ENCODE measurements around the gene SZT2. TPM values are rescaled to one million over a fixed set of nuclear protein-coding genes. Genes with fewer than 3 reads are reported as not detected.

The SZT2 gene
- total and polyA plus RNA-seq, 2 of the 13 experiments (the other 11 are each of a cell fraction or from before 2014, with no cell fraction given) = 8.0 to 8.8 TPM

DNA sequence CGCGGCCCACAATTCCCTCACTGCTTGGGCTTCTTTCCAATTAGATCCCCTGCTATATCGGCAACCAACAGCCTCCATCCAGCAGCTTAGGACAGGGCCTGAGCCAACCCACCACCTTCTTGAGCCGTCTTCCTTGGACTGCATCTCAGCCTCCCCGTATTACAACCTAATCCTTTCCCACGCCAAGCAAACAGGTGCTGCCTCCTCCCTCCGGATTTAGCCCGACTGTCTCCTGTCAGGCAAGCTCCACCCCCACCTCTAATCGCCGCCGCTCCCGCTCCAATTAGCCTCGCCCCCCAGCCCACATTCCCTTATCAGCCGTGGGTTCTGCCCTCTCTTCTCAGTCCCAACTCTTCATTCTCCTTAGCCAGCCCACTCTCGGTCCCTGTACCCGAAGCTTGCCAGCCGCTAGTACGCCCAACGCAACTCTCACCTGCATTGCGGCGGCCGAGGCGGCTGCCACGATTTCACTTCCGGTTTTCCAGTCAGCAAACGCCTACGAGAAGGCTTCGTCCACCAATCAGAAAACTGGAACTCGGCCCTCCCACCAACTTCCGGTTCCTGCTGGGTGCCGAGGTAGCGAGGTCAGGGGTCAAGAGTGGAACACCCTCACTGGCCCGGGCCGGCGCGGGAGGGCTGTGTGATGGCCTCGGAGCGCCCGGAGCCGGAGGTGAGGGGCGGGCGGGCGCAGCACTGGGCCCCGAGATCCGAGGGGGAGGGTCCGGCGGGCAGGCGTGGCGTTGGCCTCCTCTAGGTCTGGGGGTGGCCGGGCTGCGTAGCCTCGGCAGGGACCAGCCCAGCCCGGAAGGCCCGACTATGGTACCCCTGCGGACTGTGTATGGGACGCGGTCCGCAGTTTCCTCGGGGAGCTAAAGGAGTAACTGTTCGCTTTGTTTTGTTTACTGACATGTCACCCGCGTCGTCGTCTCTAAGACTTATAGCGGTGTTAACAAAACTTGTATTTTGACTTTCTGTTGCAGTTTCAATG lies at the start of gene SZT2, which contains the start of gene MED8 (continued):
- TF ChIP-seq ZNF546 (CRISPR knock-in tag; conservative IDR thresholded peaks at IDR 0.05) (0 out of 2 replicates have a peak, but pooled peaks have one; percentile 32), BRD4 (CRISPR knock-in tag; IDR thresholded peaks at IDR 0.05) (peak; percentile 48; the same call in 1 of the 2 replicates), MED8 (CRISPR knock-in tag; IDR thresholded peaks at IDR 0.05; ENCODE audit: insufficient replicate concordance) (peak; percentile 72), MEIS1 (CRISPR knock-in tag; IDR thresholded peaks at IDR 0.05; ENCODE audit: borderline replicate concordance) (no peak), BHLHE40 (IDR thresholded peaks at IDR 0.05; ENCODE audit: low read length) (no peak), ZKSCAN5 (CRISPR knock-in tag; IDR thresholded peaks at IDR 0.05) (no peak), ZNF570 (CRISPR knock-in tag; IDR thresholded peaks at IDR 0.05; ENCODE audit: borderline replicate concordance) (no peak), ZNF263 (CRISPR knock-in tag; IDR thresholded peaks at IDR 0.05) (no peak), IKZF1 (IDR thresholded peaks at IDR 0.05) (no peak), NFYB (CRISPR knock-in tag; IDR thresholded peaks at IDR 0.05) (peak; percentile 93), NRL (CRISPR knock-in tag; IDR thresholded peaks at IDR 0.05; ENCODE audit: borderline replicate concordance) (peak; percentile 85; the same call in 1 of the 2 replicates), KAT7 (CRISPR knock-in tag; IDR thresholded peaks at IDR 0.05; ENCODE audit: borderline replicate concordance) (peak; percentile 71; the same call in 1 of the 2 replicates), FLYWCH1 (CRISPR knock-in tag; IDR thresholded peaks at IDR 0.05) (no peak), SAFB2 (CRISPR knock-in tag; IDR thresholded peaks at IDR 0.05; ENCODE audit: borderline replicate concordance, low read depth) (no peak; the same call in 1 of the 2 replicates)
- TF ChIP-seq, protein P1, sequence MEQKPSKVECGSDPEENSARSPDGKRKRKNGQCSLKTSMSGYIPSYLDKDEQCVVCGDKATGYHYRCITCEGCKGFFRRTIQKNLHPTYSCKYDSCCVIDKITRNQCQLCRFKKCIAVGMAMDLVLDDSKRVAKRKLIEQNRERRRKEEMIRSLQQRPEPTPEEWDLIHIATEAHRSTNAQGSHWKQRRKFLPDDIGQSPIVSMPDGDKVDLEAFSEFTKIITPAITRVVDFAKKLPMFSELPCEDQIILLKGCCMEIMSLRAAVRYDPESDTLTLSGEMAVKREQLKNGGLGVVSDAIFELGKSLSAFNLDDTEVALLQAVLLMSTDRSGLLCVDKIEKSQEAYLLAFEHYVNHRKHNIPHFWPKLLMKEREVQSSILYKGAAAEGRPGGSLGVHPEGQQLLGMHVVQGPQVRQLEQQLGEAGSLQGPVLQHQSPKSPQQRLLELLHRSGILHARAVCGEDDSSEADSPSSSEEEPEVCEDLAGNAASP (CRISPR knock-in tag; IDR thresholded peaks at IDR 0.05; ENCODE audit: borderline replicate concordance) = no peak
- TF ChIP-seq, protein P2, sequence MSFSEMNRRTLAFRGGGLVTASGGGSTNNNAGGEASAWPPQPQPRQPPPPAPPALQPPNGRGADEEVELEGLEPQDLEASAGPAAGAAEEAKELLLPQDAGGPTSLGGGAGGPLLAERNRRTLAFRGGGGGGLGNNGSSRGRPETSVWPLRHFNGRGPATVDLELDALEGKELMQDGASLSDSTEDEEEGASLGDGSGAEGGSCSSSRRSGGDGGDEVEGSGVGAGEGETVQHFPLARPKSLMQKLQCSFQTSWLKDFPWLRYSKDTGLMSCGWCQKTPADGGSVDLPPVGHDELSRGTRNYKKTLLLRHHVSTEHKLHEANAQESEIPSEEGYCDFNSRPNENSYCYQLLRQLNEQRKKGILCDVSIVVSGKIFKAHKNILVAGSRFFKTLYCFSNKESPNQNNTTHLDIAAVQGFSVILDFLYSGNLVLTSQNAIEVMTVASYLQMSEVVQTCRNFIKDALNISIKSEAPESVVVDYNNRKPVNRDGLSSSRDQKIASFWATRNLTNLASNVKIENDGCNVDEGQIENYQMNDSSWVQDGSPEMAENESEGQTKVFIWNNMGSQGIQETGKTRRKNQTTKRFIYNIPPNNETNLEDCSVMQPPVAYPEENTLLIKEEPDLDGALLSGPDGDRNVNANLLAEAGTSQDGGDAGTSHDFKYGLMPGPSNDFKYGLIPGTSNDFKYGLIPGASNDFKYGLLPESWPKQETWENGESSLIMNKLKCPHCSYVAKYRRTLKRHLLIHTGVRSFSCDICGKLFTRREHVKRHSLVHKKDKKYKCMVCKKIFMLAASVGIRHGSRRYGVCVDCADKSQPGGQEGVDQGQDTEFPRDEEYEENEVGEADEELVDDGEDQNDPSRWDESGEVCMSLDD (CRISPR knock-in tag; IDR thresholded peaks at IDR 0.05; ENCODE audit: borderline replicate concordance) = no peak
- TF ChIP-seq, protein P3, sequence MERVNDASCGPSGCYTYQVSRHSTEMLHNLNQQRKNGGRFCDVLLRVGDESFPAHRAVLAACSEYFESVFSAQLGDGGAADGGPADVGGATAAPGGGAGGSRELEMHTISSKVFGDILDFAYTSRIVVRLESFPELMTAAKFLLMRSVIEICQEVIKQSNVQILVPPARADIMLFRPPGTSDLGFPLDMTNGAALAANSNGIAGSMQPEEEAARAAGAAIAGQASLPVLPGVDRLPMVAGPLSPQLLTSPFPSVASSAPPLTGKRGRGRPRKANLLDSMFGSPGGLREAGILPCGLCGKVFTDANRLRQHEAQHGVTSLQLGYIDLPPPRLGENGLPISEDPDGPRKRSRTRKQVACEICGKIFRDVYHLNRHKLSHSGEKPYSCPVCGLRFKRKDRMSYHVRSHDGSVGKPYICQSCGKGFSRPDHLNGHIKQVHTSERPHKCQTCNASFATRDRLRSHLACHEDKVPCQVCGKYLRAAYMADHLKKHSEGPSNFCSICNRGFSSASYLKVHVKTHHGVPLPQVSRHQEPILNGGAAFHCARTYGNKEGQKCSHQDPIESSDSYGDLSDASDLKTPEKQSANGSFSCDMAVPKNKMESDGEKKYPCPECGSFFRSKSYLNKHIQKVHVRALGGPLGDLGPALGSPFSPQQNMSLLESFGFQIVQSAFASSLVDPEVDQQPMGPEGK (CRISPR knock-in tag; IDR thresholded peaks at IDR 0.05) = peak; percentile 73
- TF ChIP-seq, protein P4, sequence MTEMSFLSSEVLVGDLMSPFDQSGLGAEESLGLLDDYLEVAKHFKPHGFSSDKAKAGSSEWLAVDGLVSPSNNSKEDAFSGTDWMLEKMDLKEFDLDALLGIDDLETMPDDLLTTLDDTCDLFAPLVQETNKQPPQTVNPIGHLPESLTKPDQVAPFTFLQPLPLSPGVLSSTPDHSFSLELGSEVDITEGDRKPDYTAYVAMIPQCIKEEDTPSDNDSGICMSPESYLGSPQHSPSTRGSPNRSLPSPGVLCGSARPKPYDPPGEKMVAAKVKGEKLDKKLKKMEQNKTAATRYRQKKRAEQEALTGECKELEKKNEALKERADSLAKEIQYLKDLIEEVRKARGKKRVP (CRISPR knock-in tag; IDR thresholded peaks at IDR 0.05) = peak in 1 of 2 experiments; percentile 96; a peak in 2 of 4 replicates
- TF ChIP-seq, protein P5, sequence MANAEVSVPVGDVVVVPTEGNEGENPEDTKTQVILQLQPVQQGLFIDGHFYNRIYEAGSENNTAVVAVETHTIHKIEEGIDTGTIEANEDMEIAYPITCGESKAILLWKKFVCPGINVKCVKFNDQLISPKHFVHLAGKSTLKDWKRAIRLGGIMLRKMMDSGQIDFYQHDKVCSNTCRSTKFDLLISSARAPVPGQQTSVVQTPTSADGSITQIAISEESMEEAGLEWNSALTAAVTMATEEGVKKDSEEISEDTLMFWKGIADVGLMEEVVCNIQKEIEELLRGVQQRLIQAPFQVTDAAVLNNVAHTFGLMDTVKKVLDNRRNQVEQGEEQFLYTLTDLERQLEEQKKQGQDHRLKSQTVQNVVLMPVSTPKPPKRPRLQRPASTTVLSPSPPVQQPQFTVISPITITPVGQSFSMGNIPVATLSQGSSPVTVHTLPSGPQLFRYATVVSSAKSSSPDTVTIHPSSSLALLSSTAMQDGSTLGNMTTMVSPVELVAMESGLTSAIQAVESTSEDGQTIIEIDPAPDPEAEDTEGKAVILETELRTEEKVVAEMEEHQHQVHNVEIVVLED (CRISPR knock-in tag; IDR thresholded peaks at IDR 0.05; ENCODE audit: borderline replicate concordance) = peak; percentile 78
